Measurements from ENCODE around the gene VPS13A. TPM values are rescaled to one million over a fixed set of nuclear protein-coding genes. Genes with fewer than 3 reads are reported as not detected.

Gene VPS13A
- total and polyA plus RNA-seq, 2 of the 13 experiments (the other 11 are each of a cell fraction or from before 2014, with no cell fraction given) = 20.4 to 20.7 TPM

DNA sequence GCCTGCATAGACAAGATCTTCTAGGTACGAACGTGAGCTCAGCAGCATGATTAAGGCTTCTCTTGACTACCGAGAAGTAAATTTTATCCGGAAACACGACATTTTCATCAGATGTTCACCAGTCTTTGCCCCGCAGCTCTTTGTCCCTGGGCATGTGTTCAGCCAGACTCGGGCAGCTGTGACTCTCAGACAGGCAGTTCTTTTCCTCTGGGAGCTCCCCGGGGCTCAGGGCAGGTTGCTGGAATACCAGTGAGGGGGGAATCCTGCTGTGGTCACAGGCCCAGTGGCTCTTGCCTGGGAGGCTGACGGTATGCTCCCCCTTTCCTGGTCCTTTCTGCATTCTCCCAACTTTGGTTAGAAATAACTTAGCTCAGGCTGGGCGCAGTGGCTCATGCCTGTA, 284.7 kb downstream of the VPS13A start:
- H3K27ac ChIP-seq (ENCODE audit: extremely low read length, insufficient read depth, low read length) = no peak overlapping the region

More for the DNA sequence above, 284.7 kb downstream of the VPS13A start:
- WGBS (ENCODE audit: low lambda C conversion rate) = 30% methylated on average over 9 of the region's 10 CpGs
- BruUV-seq (replicated peaks) = no TSS peak
- no peaks in the 10 kb centered on the region for H4K20me1 ChIP-seq (ENCODE audit: insufficient read depth, low read length)
- no peaks in the 10 kb centered on the region for H3K36me3 ChIP-seq (replicated peaks in 1 of 2; ENCODE audit: control insufficient read depth in 1 of 2, insufficient read depth in 2 of 2, low read length in 2 of 2)
- DNase-seq (ENCODE audit: low spot score) = no peak
- H3K9me3 ChIP-seq (ENCODE audit: low read length) = no peaks in the 10 kb centered on the region
- H3K27me3 ChIP-seq (ENCODE audit: control insufficient read depth in 1 of 2, insufficient read depth in 2 of 2, low read length in 2 of 2) = peaks cover 0 to 16% of the 10 kb centered on the region in 2 experiments; a peak in 2 of 5 replicates
- no peak overlapping the region for H3K4me3 ChIP-seq (replicated peaks in 1 of 3; ENCODE audit: insufficient read depth in 1 of 3, low read depth in 2 of 3, low read length in 3 of 3)
- H3K4me2 ChIP-seq (ENCODE audit: low read depth, low read length) = no peak overlapping the region
- CTCF ChIA-PET (ENCODE audit: low intra/inter-chr PET ratio, low total read pairs) = no interaction called here
- H3K9ac ChIP-seq (ENCODE audit: insufficient read depth, low read depth, low read length) = no peak overlapping the region
- intact Hi-C loops (cut with micrococcal nuclease; ENCODE audit: unreplicated experiment) = no loop called here
- no peak for FAIRE-seq
- POLR2A ChIA-PET = no interaction called here
- peaks cover 7% of the 10 kb centered on the region for H3K4me1 ChIP-seq (ENCODE audit: insufficient read depth, low read length)
- ATAC-seq = no peak
- TF ChIP-seq, protein P1, sequence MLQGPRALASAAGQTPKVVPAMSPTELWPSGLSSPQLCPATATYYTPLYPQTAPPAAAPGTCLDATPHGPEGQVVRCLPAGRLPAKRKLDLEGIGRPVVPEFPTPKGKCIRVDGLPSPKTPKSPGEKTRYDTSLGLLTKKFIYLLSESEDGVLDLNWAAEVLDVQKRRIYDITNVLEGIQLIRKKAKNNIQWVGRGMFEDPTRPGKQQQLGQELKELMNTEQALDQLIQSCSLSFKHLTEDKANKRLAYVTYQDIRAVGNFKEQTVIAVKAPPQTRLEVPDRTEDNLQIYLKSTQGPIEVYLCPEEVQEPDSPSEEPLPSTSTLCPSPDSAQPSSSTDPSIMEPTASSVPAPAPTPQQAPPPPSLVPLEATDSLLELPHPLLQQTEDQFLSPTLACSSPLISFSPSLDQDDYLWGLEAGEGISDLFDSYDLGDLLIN (CRISPR knock-in tag; IDR thresholded peaks at IDR 0.05; ENCODE audit: borderline replicate concordance) = no peak
- TF ChIP-seq ZNF704 (CRISPR knock-in tag; IDR thresholded peaks at IDR 0.05; ENCODE audit: borderline replicate concordance) = no peak
- TF ChIP-seq ZNF83 (CRISPR knock-in tag; IDR thresholded peaks at IDR 0.05; ENCODE audit: borderline replicate concordance) = no peak
- no peak for TF ChIP-seq ZNF883 (CRISPR knock-in tag; IDR thresholded peaks at IDR 0.05; ENCODE audit: not compliant biosample characterization)
- TF ChIP-seq, protein P2, sequence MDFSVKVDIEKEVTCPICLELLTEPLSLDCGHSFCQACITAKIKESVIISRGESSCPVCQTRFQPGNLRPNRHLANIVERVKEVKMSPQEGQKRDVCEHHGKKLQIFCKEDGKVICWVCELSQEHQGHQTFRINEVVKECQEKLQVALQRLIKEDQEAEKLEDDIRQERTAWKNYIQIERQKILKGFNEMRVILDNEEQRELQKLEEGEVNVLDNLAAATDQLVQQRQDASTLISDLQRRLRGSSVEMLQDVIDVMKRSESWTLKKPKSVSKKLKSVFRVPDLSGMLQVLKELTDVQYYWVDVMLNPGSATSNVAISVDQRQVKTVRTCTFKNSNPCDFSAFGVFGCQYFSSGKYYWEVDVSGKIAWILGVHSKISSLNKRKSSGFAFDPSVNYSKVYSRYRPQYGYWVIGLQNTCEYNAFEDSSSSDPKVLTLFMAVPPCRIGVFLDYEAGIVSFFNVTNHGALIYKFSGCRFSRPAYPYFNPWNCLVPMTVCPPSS (IDR thresholded peaks at IDR 0.05) = no peak
- TF ChIP-seq ZC3H13 (CRISPR knock-in tag; IDR thresholded peaks at IDR 0.05) = no peak
- no peak overlapping the region for H2AFZ ChIP-seq (ENCODE audit: low read length)
- in situ Hi-C loops (cut with HindIII; ENCODE audit: extremely low pct_ligation_motif_present, low pct_unique_long_range_greater_than_20kb) = loop anchor here (25.0 kb wide), 1 partner anchor 650 kb away; no protein-coding TSS in a partner anchor
- no peaks in the 10 kb centered on the region for H3K79me2 ChIP-seq (ENCODE audit: insufficient read depth, low read length)

Data from HepG2 (cell line).